ENCODE results near the gene IL22.

DNA sequence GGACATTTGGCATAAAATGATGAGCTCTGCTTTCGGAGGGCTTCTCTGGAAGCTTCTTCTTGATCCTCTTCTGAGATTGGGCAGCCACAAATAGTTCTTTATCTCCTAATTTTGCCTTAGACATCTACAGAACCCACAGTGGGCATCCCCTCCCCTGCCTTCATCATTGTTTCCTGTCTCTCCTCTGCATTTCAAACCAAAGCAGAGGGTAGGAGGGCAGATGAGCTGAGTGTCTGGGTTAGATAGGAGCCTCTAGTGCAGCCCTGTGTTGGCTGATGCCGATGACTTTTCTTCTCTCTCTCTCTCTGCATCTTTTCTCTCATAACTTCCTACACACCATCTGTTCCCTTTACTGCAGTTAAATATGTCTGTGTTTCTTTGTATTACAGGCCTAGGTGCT, 19.3 kb downstream of the IL22 start:
- TF ChIP-seq RAD21 (IDR thresholded peaks at IDR 0.05; ENCODE audit: low read depth) (no peak), TAF1 (IDR thresholded peaks at IDR 0.05; ENCODE audit: low read depth) (no peak), EP300 (IDR thresholded peaks at IDR 0.05; ENCODE audit: borderline replicate concordance) (no peak), TEAD4 (IDR thresholded peaks at IDR 0.05) (no peak), REST (IDR thresholded peaks at IDR 0.05; ENCODE audit: low read depth) (no peak), CEBPB (IDR thresholded peaks at IDR 0.05) (no peak), CREB1 (IDR thresholded peaks at IDR 0.05; ENCODE audit: low read depth) (no peak), EGR1 (IDR thresholded peaks at IDR 0.05) (no peak), MAX (IDR thresholded peaks at IDR 0.05) (no peak), FOXM1 (IDR thresholded peaks at IDR 0.05; ENCODE audit: borderline replicate concordance, low read depth) (no peak), NFIC (IDR thresholded peaks at IDR 0.05) (no peak), ZBTB7A (IDR thresholded peaks at IDR 0.05; ENCODE audit: low read depth) (no peak)
- TF ChIP-seq, protein P1, sequence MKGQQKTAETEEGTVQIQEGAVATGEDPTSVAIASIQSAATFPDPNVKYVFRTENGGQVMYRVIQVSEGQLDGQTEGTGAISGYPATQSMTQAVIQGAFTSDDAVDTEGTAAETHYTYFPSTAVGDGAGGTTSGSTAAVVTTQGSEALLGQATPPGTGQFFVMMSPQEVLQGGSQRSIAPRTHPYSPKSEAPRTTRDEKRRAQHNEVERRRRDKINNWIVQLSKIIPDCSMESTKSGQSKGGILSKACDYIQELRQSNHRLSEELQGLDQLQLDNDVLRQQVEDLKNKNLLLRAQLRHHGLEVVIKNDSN (IDR thresholded peaks at IDR 0.05): no peak
